ENCODE results near the gene POU1F1.

Gene POU1F1

GRCh38 chr3:87276484-87276883 is at the start of gene POU1F1:
Gene POU1F1 (minus strand): TSS chr3:87276584. CDS start chr3:87276462, 122 bp downstream.
- no peak within 1 kb of the TSS for H3K27ac ChIP-seq
- DNase-seq, result no peak
- H3K27me3 ChIP-seq (replicated peaks), result no peaks in the 10 kb centered on the region
- H3K4me3 ChIP-seq (ENCODE audit: low read depth, low read length), result no peak within 1 kb of the TSS
- TF ChIP-seq CTCF (IDR thresholded peaks at IDR 0.05; ENCODE audit: low read depth, low read length, missing control alignments), result no peak
- in situ Hi-C loops (cut with HindIII; ENCODE audit: low pct_ligation_motif_present, low sequenced_read_pairs), result no loop called here
- H3K36me3 ChIP-seq (replicated peaks), result no peaks in the 10 kb centered on the region

GRCh38 chr3:87324609-87325008 is 48.2 kb upstream of the POU1F1 start:
- Histone ChIP-seq H3K27me3 (replicated peaks) (no peaks in the 10 kb centered on the region), H3K27ac (no peak overlapping the region), H3K36me3 (replicated peaks) (no peaks in the 10 kb centered on the region), H3K4me3 (ENCODE audit: low read depth, low read length) (no peak overlapping the region)
- no peak for TF ChIP-seq CTCF (IDR thresholded peaks at IDR 0.05; ENCODE audit: low read depth, low read length, missing control alignments)
- in situ Hi-C loops (cut with HindIII; ENCODE audit: low pct_ligation_motif_present, low sequenced_read_pairs), result no loop called here
- no peak for DNase-seq

GRCh38 chr3:87320756-87321626 is 44.6 kb upstream of the POU1F1 start:
- no peak for TF ChIP-seq CTCF (IDR thresholded peaks at IDR 0.05; ENCODE audit: low read depth, low read length, missing control alignments)

GRCh38 chr3:87318617-87319021 is 42.2 kb upstream of the POU1F1 start:
- Histone ChIP-seq H3K27me3 (replicated peaks) (no peaks in the 10 kb centered on the region), H3K4me3 (ENCODE audit: low read depth, low read length) (no peak overlapping the region), H3K27ac (no peak overlapping the region), H3K36me3 (replicated peaks) (no peaks in the 10 kb centered on the region)
- no peak for TF ChIP-seq CTCF (IDR thresholded peaks at IDR 0.05; ENCODE audit: low read depth, low read length, missing control alignments)
- in situ Hi-C loops (cut with HindIII; ENCODE audit: low pct_ligation_motif_present, low sequenced_read_pairs), result no loop called here
- DNase-seq, result no peak

More at GRCh38 chr3:87320756-87321626, 44.6 kb upstream of the POU1F1 start:
- in situ Hi-C loops (cut with HindIII; ENCODE audit: low pct_ligation_motif_present, low sequenced_read_pairs), result no loop called here
- no peak for DNase-seq
- Histone ChIP-seq H3K4me3 (ENCODE audit: low read depth, low read length) (no peak overlapping the region), H3K27me3 (replicated peaks) (no peaks in the 10 kb centered on the region), H3K27ac (no peak overlapping the region), H3K36me3 (replicated peaks) (no peaks in the 10 kb centered on the region)

GRCh38 chr3:87317779-87318178 is 41.4 kb upstream of the POU1F1 start:
- in situ Hi-C loops (cut with HindIII; ENCODE audit: low pct_ligation_motif_present, low sequenced_read_pairs), result no loop called here
- Histone ChIP-seq H3K27me3 (replicated peaks) (no peaks in the 10 kb centered on the region), H3K4me3 (ENCODE audit: low read depth, low read length) (no peak overlapping the region), H3K36me3 (replicated peaks) (no peaks in the 10 kb centered on the region), H3K27ac (no peak overlapping the region)
- TF ChIP-seq CTCF (IDR thresholded peaks at IDR 0.05; ENCODE audit: low read depth, low read length, missing control alignments), result no peak
- DNase-seq, result no peak

Measured in brain microvascular endothelial cell (primary cell).